ENCODE results near the gene INPP4B. TPM values are rescaled to one million over a fixed set of nuclear protein-coding genes. Genes with fewer than 3 reads are reported as not detected.

INPP4B gene
- total RNA-seq, 2 experiments from 2014 or later, result 43.7 to 44.7 TPM

DNA sequence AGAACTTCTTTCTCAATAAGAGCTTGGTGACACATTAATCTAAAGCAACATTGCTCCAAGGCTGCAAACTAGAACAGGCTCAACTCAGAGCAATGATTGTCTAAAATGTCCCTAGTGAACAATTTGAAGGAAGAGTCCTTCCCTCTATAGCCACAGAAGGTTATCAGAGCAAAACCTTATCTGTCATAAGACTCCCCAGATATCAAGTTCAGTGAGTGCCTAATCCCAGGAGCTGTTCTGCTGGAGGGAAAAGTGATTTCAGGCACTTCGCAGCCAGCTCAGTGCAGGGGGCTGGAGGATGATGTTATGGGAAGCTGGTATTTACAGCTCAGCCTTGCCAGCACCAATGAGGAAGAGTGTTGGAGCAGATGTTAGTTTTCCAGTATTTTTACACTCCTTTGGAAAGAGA is 497.5 kb downstream of the INPP4B start:
- no peaks in the 10 kb centered on the region for H3K9me3 Mint-ChIP-seq (ENCODE audit: insufficient read depth)
- DNase-seq (no peak), ATAC-seq (no peak)
- no peak overlapping the region for H3K27ac Mint-ChIP-seq
- H3K36me3 Mint-ChIP-seq (ENCODE audit: low read depth), result peaks cover 20% of the 10 kb centered on the region
- peaks cover 50% of the 10 kb centered on the region for H3K4me1 Mint-ChIP-seq (ENCODE audit: low read depth)
- no peaks in the 10 kb centered on the region for H3K27me3 Mint-ChIP-seq (ENCODE audit: low read depth)
- no peak overlapping the region for H3K4me3 Mint-ChIP-seq
- ChIA-PET POLR2A (interaction anchor here (0.7 to 0.9 kb wide), 2 partner anchors 68 to 272 kb away, joined by 3 read pairs; no protein-coding TSS in a partner anchor), CTCF (interaction anchor here (0.9 to 9.9 kb wide), 5 partner anchors 57 to 372 kb away, joined by 3 to 157 read pairs (median 4); no protein-coding TSS in a partner anchor)

GRCh38 chr4:142347241-142347640 is 498.9 kb downstream of the INPP4B start:
- CTCF ChIA-PET, result interaction anchor here (1.7 kb wide), 1 partner anchor 219 kb away, joined by 4 read pairs; no protein-coding TSS in a partner anchor

DNA sequence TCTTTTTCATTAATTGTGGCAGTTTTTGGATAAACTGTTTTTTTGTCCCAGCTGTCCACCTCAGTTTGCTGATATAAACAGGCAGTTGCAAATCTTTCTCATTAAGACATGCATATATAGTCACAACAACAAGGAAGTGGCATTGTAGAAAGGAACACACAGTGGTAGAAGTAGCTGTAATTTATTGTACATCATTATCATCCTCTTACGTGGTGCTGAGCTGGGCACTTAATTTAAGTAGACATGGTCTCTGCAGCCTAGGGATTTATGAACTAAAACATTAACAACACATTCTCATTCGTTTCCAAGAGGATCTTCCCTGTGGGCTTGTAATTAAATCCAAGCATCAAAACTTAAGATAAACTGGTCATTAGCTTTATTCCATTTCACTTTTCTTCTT is 500.2 kb downstream of the INPP4B start:
- ATAC-seq (no peak), DNase-seq (no peak)
- CTCF ChIA-PET, result interaction anchor here (1.1 to 1.6 kb wide), 2 partner anchors 9 to 63 kb away, joined by 3 to 6 read pairs; no protein-coding TSS in a partner anchor
- Mint-ChIP-seq H3K4me1 (ENCODE audit: low read depth) (peaks cover 32% of the 10 kb centered on the region), H3K9me3 (ENCODE audit: insufficient read depth) (peaks cover 7% of the 10 kb centered on the region), H3K27me3 (ENCODE audit: low read depth) (no peaks in the 10 kb centered on the region), H3K4me3 (no peak overlapping the region), H3K36me3 (ENCODE audit: low read depth) (peaks cover 25% of the 10 kb centered on the region), H3K27ac (no peak overlapping the region)
- POLR2A ChIA-PET, result no interaction called here

More at GRCh38 chr4:142347241-142347640, 498.9 kb downstream of the INPP4B start:
- no peak for DNase-seq
- no peak for ATAC-seq
- no peak overlapping the region for H3K27ac Mint-ChIP-seq
- H3K4me1 Mint-ChIP-seq (ENCODE audit: low read depth), result peaks cover 38% of the 10 kb centered on the region
- peaks cover 2% of the 10 kb centered on the region for H3K9me3 Mint-ChIP-seq (ENCODE audit: insufficient read depth)
- H3K36me3 Mint-ChIP-seq (ENCODE audit: low read depth), result peaks cover 25% of the 10 kb centered on the region
- POLR2A ChIA-PET, result no interaction called here
- H3K4me3 Mint-ChIP-seq, result no peak overlapping the region
- H3K27me3 Mint-ChIP-seq (ENCODE audit: low read depth), result no peaks in the 10 kb centered on the region

DNA sequence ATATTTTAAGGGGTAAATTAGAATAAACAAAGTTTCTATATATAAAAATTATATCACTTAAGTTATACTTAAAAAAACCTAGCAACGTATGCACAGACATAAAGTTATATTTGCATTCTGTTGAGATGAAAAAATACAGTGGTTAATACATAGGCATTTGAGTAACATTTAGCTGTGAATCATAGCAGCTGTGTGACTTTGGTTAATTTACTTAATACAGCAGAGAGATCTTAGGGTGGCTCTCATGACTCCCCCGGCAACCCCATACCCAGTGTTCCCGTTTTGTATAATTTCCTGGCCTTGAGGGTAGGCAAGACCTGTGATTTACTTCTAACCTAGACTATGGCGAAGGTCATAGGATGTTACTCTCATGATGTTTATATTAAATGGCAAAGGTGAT is 504.8 kb downstream of the INPP4B start:
- H3K27ac Mint-ChIP-seq, result no peak overlapping the region
- no peak for DNase-seq
- POLR2A ChIA-PET, result no interaction called here
- no peak overlapping the region for H3K4me3 Mint-ChIP-seq
- peaks cover 7% of the 10 kb centered on the region for H3K9me3 Mint-ChIP-seq (ENCODE audit: insufficient read depth)
- H3K4me1 Mint-ChIP-seq (ENCODE audit: low read depth), result peaks cover 6% of the 10 kb centered on the region
- ATAC-seq, result no peak
- H3K27me3 Mint-ChIP-seq (ENCODE audit: low read depth), result no peaks in the 10 kb centered on the region
- CTCF ChIA-PET, result interaction anchor here (1.5 to 2.3 kb wide), 2 partner anchors 12 to 42 kb away, joined by 3 to 9 read pairs; no protein-coding TSS in a partner anchor
- H3K36me3 Mint-ChIP-seq (ENCODE audit: low read depth), result peaks cover 29% of the 10 kb centered on the region

GRCh38 chr4:142339053-142339452 is 507.0 kb downstream of the INPP4B start:
- Mint-ChIP-seq H3K4me3 (no peak overlapping the region), H3K27me3 (ENCODE audit: low read depth) (no peaks in the 10 kb centered on the region), H3K4me1 (ENCODE audit: low read depth) (no peaks in the 10 kb centered on the region), H3K9me3 (ENCODE audit: insufficient read depth) (peaks cover 10% of the 10 kb centered on the region), H3K36me3 (ENCODE audit: low read depth) (peaks cover 25% of the 10 kb centered on the region), H3K27ac (no peak overlapping the region)
- DNase-seq, result no peak
- ChIA-PET POLR2A (no interaction called here), CTCF (interaction anchor here (1.0 kb wide), 1 partner anchor 14 kb away, joined by 3 read pairs; no protein-coding TSS in a partner anchor)
- no peak for ATAC-seq

DNA sequence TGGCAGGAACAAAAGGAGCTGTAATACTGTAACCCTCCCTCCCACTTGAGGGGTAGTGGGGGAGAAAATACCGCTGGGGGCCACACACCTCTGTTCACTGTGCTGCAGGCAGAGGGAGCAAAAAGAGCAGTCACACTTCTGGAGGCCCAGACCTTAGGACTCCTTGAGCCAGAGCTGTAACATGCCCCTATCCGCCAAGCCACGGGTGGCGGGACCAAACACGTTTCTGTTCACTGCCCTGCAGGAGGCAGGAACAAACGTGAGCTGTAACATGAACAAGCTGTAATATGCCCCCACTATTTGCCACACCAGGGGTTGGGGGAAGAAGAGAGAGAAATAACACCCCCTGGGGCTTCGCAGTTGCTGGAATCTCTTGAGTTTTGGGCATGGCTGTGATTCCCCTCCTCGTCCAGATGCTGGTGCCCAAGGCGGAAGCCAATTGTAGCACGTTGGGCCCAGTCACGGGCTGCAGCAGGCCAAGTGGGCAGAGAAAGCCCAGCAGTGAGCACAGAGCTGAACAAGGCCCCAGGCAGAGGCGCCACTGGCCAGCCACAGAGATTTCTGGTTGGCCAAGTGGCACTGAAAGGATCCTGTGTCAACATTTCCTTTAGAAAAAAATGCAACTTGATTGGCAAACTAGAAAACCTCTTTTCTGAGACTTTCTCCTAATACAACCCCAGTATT is 509.7 kb downstream of the INPP4B start:
- peaks cover 20% of the 10 kb centered on the region for H3K36me3 Mint-ChIP-seq (ENCODE audit: low read depth)
- H3K9me3 Mint-ChIP-seq (ENCODE audit: insufficient read depth), result peaks cover 3% of the 10 kb centered on the region
- H3K4me3 Mint-ChIP-seq, result no peak overlapping the region
- no peak for ATAC-seq
- CTCF ChIA-PET, result interaction anchor here (1.3 kb wide), 1 partner anchor 11 kb away, joined by 6 read pairs; no protein-coding TSS in a partner anchor
- no peak for DNase-seq
- H3K27me3 Mint-ChIP-seq (ENCODE audit: low read depth), result no peaks in the 10 kb centered on the region
- POLR2A ChIA-PET, result no interaction called here
- no peak overlapping the region for H3K27ac Mint-ChIP-seq
- H3K4me1 Mint-ChIP-seq (ENCODE audit: low read depth), result peaks cover 1% of the 10 kb centered on the region

DNA sequence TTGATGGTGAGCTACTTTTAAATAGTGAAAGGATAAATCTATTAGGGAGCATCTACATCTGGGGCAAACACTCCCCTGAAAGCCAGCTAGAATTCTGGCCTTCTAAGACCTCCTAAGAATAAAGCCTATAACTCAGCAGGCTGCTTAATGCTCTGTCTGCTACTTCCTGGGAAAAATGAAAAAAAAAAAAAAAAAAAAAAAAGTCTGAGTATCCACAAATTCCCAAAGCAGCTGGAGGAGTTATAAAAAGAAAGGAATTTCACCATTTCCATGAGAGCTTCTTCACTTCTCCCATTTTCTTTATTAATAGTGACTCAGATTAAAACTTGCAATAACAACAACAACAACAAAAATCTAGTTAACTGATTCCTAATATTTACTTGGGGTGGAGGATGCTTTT is 511.2 kb downstream of the INPP4B start:
- Mint-ChIP-seq H3K27ac (no peak overlapping the region), H3K36me3 (ENCODE audit: low read depth) (peaks cover 20% of the 10 kb centered on the region), H3K9me3 (ENCODE audit: insufficient read depth) (peaks cover 3% of the 10 kb centered on the region), H3K4me3 (no peak overlapping the region), H3K27me3 (ENCODE audit: low read depth) (no peaks in the 10 kb centered on the region), H3K4me1 (ENCODE audit: low read depth) (peaks cover 1% of the 10 kb centered on the region)
- DNase-seq (no peak), ATAC-seq (no peak)
- POLR2A ChIA-PET, result no interaction called here
- CTCF ChIA-PET, result no interaction called here

DNA sequence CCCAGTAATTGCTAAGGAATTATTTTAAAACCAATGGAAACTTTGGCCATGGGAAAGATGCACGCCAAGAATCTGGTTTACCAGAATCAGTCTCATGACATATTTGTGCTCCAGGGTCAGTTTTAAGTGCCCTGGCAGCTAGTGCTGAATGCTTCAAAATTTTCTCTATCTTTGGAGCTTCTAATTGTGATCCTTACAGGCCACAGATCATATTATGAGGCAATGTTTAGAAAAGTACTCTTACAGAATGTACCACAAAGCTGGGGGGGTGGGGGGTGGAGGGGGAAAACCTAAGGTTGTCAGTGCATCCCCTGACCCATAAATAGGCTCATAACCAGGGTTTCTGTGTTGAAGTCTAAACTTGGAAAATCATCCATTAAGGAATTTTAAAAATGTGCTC is 514.5 kb downstream of the INPP4B start:
- Mint-ChIP-seq H3K4me1 (ENCODE audit: low read depth) (peaks cover 1% of the 10 kb centered on the region), H3K36me3 (ENCODE audit: low read depth) (peaks cover 15% of the 10 kb centered on the region), H3K4me3 (no peak overlapping the region), H3K27ac (no peak overlapping the region), H3K27me3 (ENCODE audit: low read depth) (no peaks in the 10 kb centered on the region), H3K9me3 (ENCODE audit: insufficient read depth) (peaks cover 3% of the 10 kb centered on the region)
- DNase-seq, result no peak
- CTCF ChIA-PET, result interaction anchor here (1.6 kb wide), 1 partner anchor 205 kb away, joined by 4 read pairs; no protein-coding TSS in a partner anchor
- no peak for ATAC-seq
- POLR2A ChIA-PET, result no interaction called here

GRCh38 chr4:142331132-142331531 is 515.0 kb downstream of the INPP4B start:
- Mint-ChIP-seq H3K4me3 (no peak overlapping the region), H3K27ac (no peak overlapping the region), H3K36me3 (ENCODE audit: low read depth) (peaks cover 12% of the 10 kb centered on the region), H3K9me3 (ENCODE audit: insufficient read depth) (peaks cover 3% of the 10 kb centered on the region), H3K27me3 (ENCODE audit: low read depth) (no peaks in the 10 kb centered on the region), H3K4me1 (ENCODE audit: low read depth) (peaks cover 1% of the 10 kb centered on the region)
- CTCF ChIA-PET, result interaction anchor here (1.6 kb wide), 1 partner anchor 204 kb away, joined by 4 read pairs; no protein-coding TSS in a partner anchor
- POLR2A ChIA-PET, result no interaction called here
- ATAC-seq (no peak), DNase-seq (no peak)

DNA sequence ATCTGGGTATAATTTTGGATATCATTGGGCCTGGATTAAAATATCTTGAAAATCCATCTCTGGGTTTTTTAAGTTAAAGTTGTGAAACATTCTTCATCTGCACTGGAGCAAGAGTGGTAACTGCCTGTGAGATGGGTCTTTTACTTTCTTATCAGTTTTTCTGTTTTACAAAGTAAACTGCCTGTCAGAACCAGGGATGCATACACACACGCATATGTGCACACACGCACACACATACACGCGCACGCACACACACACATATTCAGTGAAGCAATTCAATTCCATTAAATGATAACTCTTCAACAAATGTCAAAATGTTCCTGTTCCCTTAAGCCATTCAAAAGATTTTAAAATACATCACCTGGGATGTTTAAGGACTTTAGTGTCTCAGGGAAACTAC is 515.8 kb downstream of the INPP4B start:
- H3K4me1 Mint-ChIP-seq (ENCODE audit: low read depth), result peaks cover 4% of the 10 kb centered on the region
- ChIA-PET CTCF (interaction anchor here (1.0 to 1.8 kb wide), 2 partner anchors 22 to 32 kb away, joined by 3 to 4 read pairs; no protein-coding TSS in a partner anchor), POLR2A (no interaction called here)
- H3K36me3 Mint-ChIP-seq (ENCODE audit: low read depth), result peaks cover 9% of the 10 kb centered on the region
- DNase-seq, result no peak
- no peak overlapping the region for H3K27ac Mint-ChIP-seq
- H3K9me3 Mint-ChIP-seq (ENCODE audit: insufficient read depth), result peaks cover under 1% of the 10 kb centered on the region
- ATAC-seq, result no peak
- no peaks in the 10 kb centered on the region for H3K27me3 Mint-ChIP-seq (ENCODE audit: low read depth)
- H3K4me3 Mint-ChIP-seq, result no peak overlapping the region

- ChIA-PET POLR2A (no interaction called here), CTCF (interaction anchor here (1.0 to 1.8 kb wide), 2 partner anchors 23 to 31 kb away, joined by 3 to 4 read pairs; no protein-coding TSS in a partner anchor)
- Mint-ChIP-seq H3K36me3 (ENCODE audit: low read depth) (peaks cover 11% of the 10 kb centered on the region), H3K9me3 (ENCODE audit: insufficient read depth) (no peaks in the 10 kb centered on the region), H3K27me3 (ENCODE audit: low read depth) (no peaks in the 10 kb centered on the region), H3K27ac (no peak overlapping the region), H3K4me3 (no peak overlapping the region), H3K4me1 (ENCODE audit: low read depth) (peaks cover 12% of the 10 kb centered on the region)
- no peak for DNase-seq
- no peak for ATAC-seq
Measured at GRCh38 chr4:142329313-142329712, 516.8 kb downstream of the INPP4B start.

DNA sequence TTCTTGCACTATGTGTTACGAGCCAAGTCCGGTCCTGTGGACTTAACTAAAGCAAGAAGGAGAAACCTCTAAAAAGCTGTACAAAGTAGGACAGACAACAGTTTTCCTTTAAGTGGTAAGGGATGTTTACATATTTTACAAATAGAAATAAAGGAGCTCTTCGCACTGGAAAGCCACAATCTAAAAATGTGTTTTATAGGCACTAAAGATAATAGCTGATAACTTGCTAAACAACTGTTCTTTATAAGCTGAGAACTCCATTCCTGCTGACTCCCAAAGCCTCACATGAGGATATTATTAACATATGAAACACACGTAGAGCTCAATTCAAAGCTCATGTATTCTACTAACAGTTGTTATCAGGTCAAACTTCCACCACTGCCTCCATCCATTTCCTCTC is 519.9 kb downstream of the INPP4B start:
- H3K36me3 Mint-ChIP-seq (ENCODE audit: low read depth), result peaks cover 23% of the 10 kb centered on the region
- ATAC-seq (no peak), DNase-seq (no peak)
- no peak overlapping the region for H3K27ac Mint-ChIP-seq
- POLR2A ChIA-PET, result no interaction called here
- no peaks in the 10 kb centered on the region for H3K27me3 Mint-ChIP-seq (ENCODE audit: low read depth)
- H3K9me3 Mint-ChIP-seq (ENCODE audit: insufficient read depth), result peaks cover 4% of the 10 kb centered on the region
- CTCF ChIA-PET, result interaction anchor here (1.0 to 1.6 kb wide), 2 partner anchors 10 to 26 kb away, joined by 3 to 6 read pairs; no protein-coding TSS in a partner anchor
- H3K4me3 Mint-ChIP-seq, result no peak overlapping the region
- peaks cover 11% of the 10 kb centered on the region for H3K4me1 Mint-ChIP-seq (ENCODE audit: low read depth)
